Measurements from ENCODE around the gene TNNT1. TPM values are rescaled to one million over a fixed set of nuclear protein-coding genes. Genes with fewer than 3 reads are reported as not detected.

The TNNT1 gene
- total RNA-seq, 4 donors from 2014 or later: not detected

GRCh38 chr19:55137915-55138314, 11.1 kb downstream of the TNNT1 start:
- H3K4me3 ChIP-seq: no peak overlapping the region
- TF ChIP-seq POLR2A (IDR thresholded peaks at IDR 0.05) (no peak), CTCF (IDR thresholded peaks at IDR 0.05) (no peak)
- peaks cover 0 to 6% of the 10 kb centered on the region in 2 donors for H3K27me3 ChIP-seq
- no peaks in the 10 kb centered on the region for H3K36me3 ChIP-seq
- H3K4me1 ChIP-seq: no peaks in the 10 kb centered on the region
- H3K27ac ChIP-seq: no peak overlapping the region
- no peak for DNase-seq
- H3K9me3 ChIP-seq: no peaks in the 10 kb centered on the region

- H3K4me1 ChIP-seq: no peaks in the 10 kb centered on the region
- H3K9me3 ChIP-seq: no peaks in the 10 kb centered on the region
- no peak overlapping the region for H3K27ac ChIP-seq
- no peaks in the 10 kb centered on the region for H3K36me3 ChIP-seq
- DNase-seq: no peak
- no peak for TF ChIP-seq CTCF (IDR thresholded peaks at IDR 0.05)
- TF ChIP-seq POLR2A (IDR thresholded peaks at IDR 0.05): no peak
- H3K27me3 ChIP-seq: peaks cover 0 to 2% of the 10 kb centered on the region in 2 donors
- no peak overlapping the region for H3K4me3 ChIP-seq
Measured at GRCh38 chr19:55136399-55137102, 12.5 kb downstream of the TNNT1 start.

GRCh38 chr19:55134736-55135135, 14.3 kb downstream of the TNNT1 start:
- Histone ChIP-seq H3K36me3 (no peaks in the 10 kb centered on the region), H3K27ac (no peak overlapping the region), H3K9me3 (no peaks in the 10 kb centered on the region), H3K27me3 (no peaks in the 10 kb centered on the region), H3K4me3 (no peak overlapping the region), H3K4me1 (no peaks in the 10 kb centered on the region)
- no peak for DNase-seq
- no peak for TF ChIP-seq CTCF (IDR thresholded peaks at IDR 0.05)
- no peak for TF ChIP-seq POLR2A (IDR thresholded peaks at IDR 0.05)

GRCh38 chr19:55133639-55134444, 15.2 kb downstream of the TNNT1 start:
- Histone ChIP-seq H3K4me3 (no peak overlapping the region), H3K27me3 (no peaks in the 10 kb centered on the region), H3K9me3 (no peaks in the 10 kb centered on the region), H3K27ac (no peak overlapping the region), H3K36me3 (no peaks in the 10 kb centered on the region), H3K4me1 (no peaks in the 10 kb centered on the region)
- DNase-seq: no peak
- no peak for TF ChIP-seq CTCF (IDR thresholded peaks at IDR 0.05)
- no peak for TF ChIP-seq POLR2A (IDR thresholded peaks at IDR 0.05)

- DNase-seq: no peak
- no peaks in the 10 kb centered on the region for H3K27me3 ChIP-seq
Measured at GRCh38 chr19:55132453-55133129, 16.4 kb downstream of the TNNT1 start.

More at GRCh38 chr19:55132453-55133129, 16.4 kb downstream of the TNNT1 start:
- no peaks in the 10 kb centered on the region for H3K4me1 ChIP-seq
- no peaks in the 10 kb centered on the region for H3K36me3 ChIP-seq
- no peaks in the 10 kb centered on the region for H3K9me3 ChIP-seq
- H3K27ac ChIP-seq: no peak overlapping the region
- no peak for TF ChIP-seq POLR2A (IDR thresholded peaks at IDR 0.05)
- no peak for TF ChIP-seq CTCF (IDR thresholded peaks at IDR 0.05)
- H3K4me3 ChIP-seq: no peak overlapping the region

All from Peyer's patch (tissue), 4 donors.